ENCODE measurements around the gene C6orf89.
A peak's percentile ranks its signal among the peaks of the same experiment; 100 is the strongest.

The C6orf89 gene

DNA sequence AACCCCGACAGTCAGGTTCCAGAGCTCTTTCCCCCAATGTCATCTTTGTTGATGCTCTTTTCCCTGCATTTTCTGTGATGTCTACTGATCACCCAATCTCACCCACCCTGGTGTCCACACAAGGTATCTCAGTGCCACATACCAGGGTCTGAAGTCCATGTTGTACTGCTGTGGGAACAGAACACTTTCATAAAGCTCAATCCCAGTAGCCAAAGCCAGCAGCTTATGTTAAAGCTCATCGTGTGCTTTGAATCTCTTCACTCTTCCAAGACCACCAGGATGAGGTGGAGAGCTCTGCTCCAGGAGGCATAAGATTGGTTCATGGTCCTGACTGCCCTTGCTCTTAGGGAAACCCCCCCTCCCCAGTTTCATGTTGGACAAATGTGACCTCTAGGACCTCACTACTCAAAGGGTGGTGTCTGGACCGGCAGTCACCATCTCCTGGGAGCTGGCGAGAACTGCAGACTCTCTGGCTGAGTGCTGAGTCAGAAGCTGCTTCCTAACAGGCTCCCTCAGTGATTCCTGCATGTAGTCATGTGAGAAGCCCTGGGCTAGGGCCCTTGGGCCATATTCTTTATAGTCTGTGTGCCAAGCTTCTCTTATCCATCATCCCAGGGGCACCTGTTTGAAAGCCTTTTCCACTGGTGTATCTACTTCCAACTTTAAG, 33.1 kb upstream of the C6orf89 start:
- DNase-seq (ENCODE audit: low spot score) = no peak

GRCh38 chr6:36853325-36853724, 32.4 kb upstream of the C6orf89 start:
- peak; percentile 68 for DNase-seq (ENCODE audit: low spot score)

DNA sequence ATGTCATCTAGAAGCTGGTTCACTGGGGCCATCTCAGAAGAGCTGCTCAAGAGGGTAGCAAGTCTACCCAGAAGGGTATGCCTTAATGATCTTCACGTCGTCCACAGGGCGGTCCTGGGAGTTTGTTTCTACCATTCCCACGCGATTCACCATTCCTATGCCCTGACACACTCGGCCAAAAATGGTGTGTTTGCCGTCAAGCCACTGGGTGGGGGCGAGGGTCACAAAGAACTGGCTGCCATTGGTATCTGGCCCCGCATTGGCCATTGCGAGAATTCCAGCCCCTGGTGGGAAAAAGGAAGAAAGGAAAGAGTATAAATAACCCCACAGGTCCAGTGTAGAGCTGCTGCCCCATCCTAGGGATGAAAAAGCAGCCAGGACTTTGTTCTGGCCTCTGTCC, 30.0 kb upstream of the C6orf89 start:
- DNase-seq (ENCODE audit: low spot score) = no peak

DNA sequence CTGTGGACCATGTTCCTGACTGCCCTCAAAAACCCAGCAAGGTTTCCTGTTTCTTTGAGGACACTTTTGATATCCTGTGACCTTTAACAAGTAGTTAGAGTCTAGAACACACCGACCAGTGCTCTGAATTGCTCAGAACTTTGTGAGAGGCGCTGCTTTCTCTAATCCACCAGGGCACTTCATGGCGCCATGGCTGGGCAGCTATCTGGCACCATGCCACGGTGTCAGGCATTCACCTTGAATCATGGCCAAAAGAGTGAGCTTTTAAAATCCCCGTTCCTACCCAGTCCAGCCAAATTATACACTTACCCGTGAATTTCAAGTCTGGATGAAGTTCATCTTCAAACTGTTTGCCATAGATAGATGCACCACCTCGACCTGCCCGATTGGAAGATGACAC, 29.5 kb upstream of the C6orf89 start:
- DNase-seq (ENCODE audit: low spot score) = no peak

- no peak for DNase-seq (ENCODE audit: low spot score)
Observed at GRCh38 chr6:36857325-36857724, 28.4 kb upstream of the C6orf89 start.

GRCh38 chr6:36858407-36858981, 27.3 kb upstream of the C6orf89 start:
- no peak for DNase-seq (ENCODE audit: low spot score)

- DNase-seq (ENCODE audit: low spot score) = no peak
Observed at GRCh38 chr6:36860126-36860525, 25.6 kb upstream of the C6orf89 start.

DNA sequence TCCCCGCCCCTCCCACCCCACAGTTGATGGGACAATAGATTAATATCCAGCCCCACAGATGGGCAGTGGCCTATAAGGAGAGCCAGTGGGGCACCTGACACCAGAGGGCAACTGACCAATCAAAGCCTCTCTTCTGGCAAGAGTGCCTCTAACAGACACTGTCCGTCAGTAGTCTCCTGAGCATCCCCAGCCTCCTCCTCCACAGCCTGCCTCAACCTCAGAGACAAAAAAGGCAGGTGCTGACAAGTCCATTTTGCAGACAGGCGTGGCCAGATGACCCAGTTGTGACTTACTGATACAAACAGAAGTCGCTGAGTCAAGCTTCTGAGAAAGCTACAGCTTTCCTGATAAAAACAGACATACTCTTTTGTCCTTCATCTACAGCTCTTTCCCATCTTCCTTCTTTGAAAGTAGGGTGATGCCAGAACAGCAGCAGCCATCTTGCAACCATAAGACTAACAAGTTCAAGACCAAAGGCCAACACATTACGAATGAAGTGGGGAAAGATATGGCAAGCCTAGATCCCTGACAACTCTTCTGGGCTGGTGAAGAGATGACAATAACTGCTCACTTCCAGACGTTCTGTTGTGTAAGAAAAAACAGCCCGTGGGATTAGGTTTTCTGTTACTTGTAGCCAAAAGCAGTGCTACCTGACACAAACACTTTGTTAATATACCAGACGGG, 23.4 kb upstream of the C6orf89 start:
- DNase-seq (ENCODE audit: low spot score) = no peak

GRCh38 chr6:36862848-36863382, 22.8 kb upstream of the C6orf89 start:
- DNase-seq (ENCODE audit: low spot score) = no peak

GRCh38 chr6:36863670-36864540, 21.8 kb upstream of the C6orf89 start:
- DNase-seq (ENCODE audit: low spot score) = no peak

GRCh38 chr6:36865835-36866234, 19.9 kb upstream of the C6orf89 start:
- DNase-seq (ENCODE audit: low spot score) = no peak

- DNase-seq (ENCODE audit: low spot score) = no peak
Observed at GRCh38 chr6:36867471-36868224, 18.1 kb upstream of the C6orf89 start.

DNA sequence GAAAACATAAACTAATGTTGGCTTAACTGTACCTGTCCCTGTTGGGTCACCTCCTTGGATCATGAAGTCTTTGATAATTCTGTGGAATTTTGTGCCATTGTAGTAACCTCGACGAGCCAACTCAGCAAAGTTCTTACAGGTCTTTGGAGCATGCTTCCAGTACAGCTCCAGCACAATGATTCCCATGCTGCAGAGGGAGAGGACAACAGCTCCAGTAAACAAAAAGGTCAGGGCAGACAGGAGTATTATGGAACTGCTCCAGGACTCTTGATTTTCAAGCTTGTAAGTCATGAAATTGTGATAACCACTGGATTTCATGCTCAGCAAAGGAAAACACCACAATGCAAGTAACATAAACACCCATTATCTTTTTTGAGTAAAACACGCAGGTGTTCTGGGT, 14.1 kb upstream of the C6orf89 start:
- no peak for DNase-seq (ENCODE audit: low spot score)

GRCh38 chr6:36873115-36873514, 12.6 kb upstream of the C6orf89 start:
- no peak for DNase-seq (ENCODE audit: low spot score)

DNA sequence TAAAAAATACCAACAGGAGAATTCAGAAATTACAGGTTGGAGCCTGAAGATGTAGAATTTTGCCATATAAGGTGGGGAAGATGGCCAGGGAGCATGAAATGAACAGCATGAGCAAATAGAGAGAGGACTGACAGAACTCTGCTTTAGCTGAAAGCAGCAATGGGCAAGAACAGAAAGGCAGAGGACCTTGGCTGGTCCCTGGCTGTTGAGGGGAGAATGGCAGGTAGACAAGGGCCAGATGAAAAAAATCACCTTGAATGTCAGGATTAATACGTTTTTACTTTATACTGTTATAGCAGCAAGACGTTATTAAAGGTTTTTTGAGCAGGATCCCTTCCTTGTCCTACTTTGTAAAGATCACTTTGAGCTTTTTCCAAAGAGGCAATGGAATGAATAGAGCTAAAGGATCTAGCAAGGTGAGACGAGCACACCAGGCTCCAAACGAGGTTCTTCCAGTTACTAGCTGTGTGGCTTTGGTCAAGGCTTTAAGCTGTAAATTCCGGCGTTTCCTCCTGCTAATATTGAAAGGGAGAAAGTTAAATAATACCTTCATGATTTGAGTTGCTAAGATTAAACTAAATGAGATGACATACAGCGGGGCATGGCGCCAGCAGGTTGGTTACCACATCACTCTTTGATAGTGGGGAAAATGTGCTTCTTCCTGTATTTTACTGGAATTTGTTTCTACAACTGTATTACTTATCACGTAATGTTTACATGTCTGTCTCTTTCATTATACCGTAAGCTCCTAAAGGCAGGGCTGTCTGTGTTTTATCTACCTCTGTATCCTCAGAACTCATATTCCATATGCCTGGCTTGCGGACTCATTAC, 11.9 kb upstream of the C6orf89 start:
- no peak for DNase-seq (ENCODE audit: low spot score)

GRCh38 chr6:36874443-36875249, 11.1 kb upstream of the C6orf89 start, which contains the start of gene PPIL1:
TSS of gene PPIL1 (minus strand) at chr6:36874803. CDS start at chr6:36874772, 31 bp downstream.
- DNase-seq (ENCODE audit: low spot score) = peak; percentile 90

- no peak for DNase-seq (ENCODE audit: low spot score)
Observed at GRCh38 chr6:36875250-36875633, 10.5 kb upstream of the C6orf89 start.

DNA sequence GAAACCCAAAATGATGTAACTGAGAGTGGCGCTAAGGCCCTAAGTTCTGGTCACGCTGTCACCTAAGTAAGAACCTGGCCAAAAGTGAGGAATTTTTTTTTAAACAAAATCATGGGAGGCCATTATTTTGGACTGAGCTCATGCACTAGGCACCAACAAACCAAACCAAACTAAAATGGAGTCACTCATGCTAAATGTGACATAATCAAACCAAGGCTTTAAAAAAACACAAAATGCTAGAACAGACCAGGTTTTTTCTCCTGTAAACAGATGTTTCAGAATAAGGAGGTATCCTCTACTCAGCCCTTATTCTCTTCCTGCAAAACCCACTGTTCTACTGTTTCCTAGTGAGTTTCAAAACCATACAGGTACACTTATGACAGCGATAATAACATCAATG, 1.1 kb upstream of the C6orf89 start:
- DNase-seq (ENCODE audit: low spot score) = no peak

DNA sequence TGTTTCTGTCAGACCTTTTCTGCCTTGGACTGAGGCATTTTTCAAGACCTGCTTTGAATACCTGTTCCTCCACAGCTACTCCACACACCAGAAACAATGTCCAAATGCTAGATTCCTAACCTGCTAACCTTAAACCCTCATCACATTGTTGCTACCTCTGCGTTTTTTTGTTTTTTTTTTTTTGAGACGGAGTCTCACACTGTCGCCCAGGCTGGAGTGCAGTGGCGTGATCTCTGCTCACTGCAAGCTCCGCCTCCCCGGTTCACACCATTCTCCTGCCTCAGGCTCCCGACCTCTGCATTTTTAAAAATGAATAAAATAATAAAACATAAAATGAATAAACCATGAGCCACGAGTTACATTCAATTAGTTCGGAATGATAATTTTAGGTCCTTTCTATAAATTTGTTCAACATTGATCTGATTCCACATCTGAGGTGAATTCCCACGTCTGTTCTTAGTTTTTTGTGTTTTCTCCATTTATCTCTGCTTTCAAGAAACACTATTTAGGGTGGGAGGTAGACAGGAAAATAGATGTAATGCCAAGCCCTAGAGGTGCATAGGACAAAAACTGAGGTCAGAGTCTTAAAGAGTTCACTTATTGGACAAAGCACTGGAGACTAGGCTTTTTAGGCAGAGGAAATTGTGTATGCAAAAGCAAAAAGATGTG, 1.3 kb downstream of the C6orf89 start:
- DNase-seq (ENCODE audit: low spot score) = peak; percentile 6
